ENCODE measurements around the gene ARG2. TPM values are rescaled to one million over a fixed set of nuclear protein-coding genes. Genes with fewer than 3 reads are reported as not detected.

The ARG2 gene
- total RNA-seq, 1 experiment from 2014 or later = 17.6 TPM

DNA sequence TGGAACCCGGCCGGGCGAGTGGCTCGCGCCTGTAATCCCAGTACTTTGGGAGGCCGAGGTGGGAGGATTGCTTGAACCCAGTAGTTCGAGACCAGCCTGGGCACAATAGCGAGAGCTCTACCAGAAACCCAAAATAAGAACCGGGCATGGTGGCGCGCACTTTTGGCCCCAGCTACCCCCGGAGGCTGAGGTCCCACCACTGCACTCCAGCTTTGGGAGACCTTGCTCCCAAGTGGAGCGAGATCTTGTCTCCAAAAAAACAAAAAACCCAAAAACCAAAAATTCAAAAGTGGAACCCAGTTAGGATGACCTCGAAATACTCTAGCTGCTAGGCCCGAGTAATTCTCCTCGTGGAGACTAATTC, 55.5 kb downstream of the ARG2 start:
- CTCF ChIA-PET = interaction anchor here (0.5 to 9.3 kb wide), 7 partner anchors 7 to 75 kb away, joined by 3 to 53 read pairs (median 3); partner anchors contain the start of genes PIGH and RDH12
- intact Hi-C loops (cut with micrococcal nuclease) = loop anchor here (2.0 kb wide), 1 partner anchor 30 kb away; no protein-coding TSS in a partner anchor
- Mint-ChIP-seq H3K27me3 (ENCODE audit: insufficient read depth, unreplicated experiment) (no peaks in the 10 kb centered on the region), H3K9me3 (ENCODE audit: unreplicated experiment) (no peaks in the 10 kb centered on the region), H3K27ac (ENCODE audit: low read depth, unreplicated experiment) (no peak overlapping the region), H3K36me3 (ENCODE audit: insufficient read depth, unreplicated experiment) (peaks cover 16% of the 10 kb centered on the region), H3K4me3 (ENCODE audit: unreplicated experiment) (peak overlapping the region; percentile 86), H3K4me1 (ENCODE audit: insufficient read depth, unreplicated experiment) (peaks cover 24% of the 10 kb centered on the region)
- TF ChIP-seq, protein P1, sequence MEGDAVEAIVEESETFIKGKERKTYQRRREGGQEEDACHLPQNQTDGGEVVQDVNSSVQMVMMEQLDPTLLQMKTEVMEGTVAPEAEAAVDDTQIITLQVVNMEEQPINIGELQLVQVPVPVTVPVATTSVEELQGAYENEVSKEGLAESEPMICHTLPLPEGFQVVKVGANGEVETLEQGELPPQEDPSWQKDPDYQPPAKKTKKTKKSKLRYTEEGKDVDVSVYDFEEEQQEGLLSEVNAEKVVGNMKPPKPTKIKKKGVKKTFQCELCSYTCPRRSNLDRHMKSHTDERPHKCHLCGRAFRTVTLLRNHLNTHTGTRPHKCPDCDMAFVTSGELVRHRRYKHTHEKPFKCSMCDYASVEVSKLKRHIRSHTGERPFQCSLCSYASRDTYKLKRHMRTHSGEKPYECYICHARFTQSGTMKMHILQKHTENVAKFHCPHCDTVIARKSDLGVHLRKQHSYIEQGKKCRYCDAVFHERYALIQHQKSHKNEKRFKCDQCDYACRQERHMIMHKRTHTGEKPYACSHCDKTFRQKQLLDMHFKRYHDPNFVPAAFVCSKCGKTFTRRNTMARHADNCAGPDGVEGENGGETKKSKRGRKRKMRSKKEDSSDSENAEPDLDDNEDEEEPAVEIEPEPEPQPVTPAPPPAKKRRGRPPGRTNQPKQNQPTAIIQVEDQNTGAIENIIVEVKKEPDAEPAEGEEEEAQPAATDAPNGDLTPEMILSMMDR (IDR thresholded peaks at IDR 0.05; ENCODE audit: unreplicated experiment) = no peak
- POLR2A ChIA-PET = interaction anchor here (0.7 to 6.1 kb wide), 11 partner anchors 11 to 1028 kb away, joined by 3 to 85 read pairs (median 5); partner anchors contain the start of genes PIGH and RDH11
- BruUV-seq (replicated peaks) = TSS peak; percentile 64
- DNase-seq (ENCODE audit: unreplicated experiment) = no peak

DNA sequence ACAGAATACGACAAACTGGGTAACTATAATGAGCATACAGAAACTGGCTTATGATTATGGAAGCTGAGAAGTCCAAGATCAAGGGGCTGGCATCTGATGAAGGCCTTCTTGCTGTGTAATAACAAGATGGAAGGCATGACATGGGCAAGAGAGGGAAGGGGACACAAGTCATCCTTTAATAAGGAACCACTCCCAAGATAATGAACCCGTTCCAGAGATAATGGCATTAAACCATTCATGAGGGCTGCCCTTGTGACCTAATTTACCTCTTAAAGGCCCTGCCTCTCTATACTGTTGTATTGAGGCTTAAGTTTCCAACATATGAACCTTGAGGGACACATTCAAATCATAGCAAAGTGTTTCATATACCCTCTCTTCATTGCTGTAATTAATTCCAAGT, 59.3 kb downstream of the ARG2 start:
- Mint-ChIP-seq H3K4me3 (ENCODE audit: unreplicated experiment) (no peak overlapping the region), H3K9me3 (ENCODE audit: unreplicated experiment) (no peaks in the 10 kb centered on the region), H3K4me1 (ENCODE audit: insufficient read depth, unreplicated experiment) (peaks cover 16% of the 10 kb centered on the region), H3K27me3 (ENCODE audit: insufficient read depth, unreplicated experiment) (no peaks in the 10 kb centered on the region), H3K36me3 (ENCODE audit: insufficient read depth, unreplicated experiment) (peaks cover 36% of the 10 kb centered on the region), H3K27ac (ENCODE audit: low read depth, unreplicated experiment) (no peak overlapping the region)
- BruUV-seq (replicated peaks) = no TSS peak
- intact Hi-C loops (cut with micrococcal nuclease) = no loop called here
- ChIA-PET CTCF (interaction anchor here (0.6 to 0.8 kb wide), 3 partner anchors 12 to 21 kb away, joined by 3 read pairs; no protein-coding TSS in a partner anchor), POLR2A (interaction anchor here (1.6 kb wide), 1 partner anchor 34 kb away, joined by 3 read pairs; no protein-coding TSS in a partner anchor)
- no peak for DNase-seq (ENCODE audit: unreplicated experiment)
- TF ChIP-seq, protein P1 (IDR thresholded peaks at IDR 0.05; ENCODE audit: unreplicated experiment) = no peak

DNA sequence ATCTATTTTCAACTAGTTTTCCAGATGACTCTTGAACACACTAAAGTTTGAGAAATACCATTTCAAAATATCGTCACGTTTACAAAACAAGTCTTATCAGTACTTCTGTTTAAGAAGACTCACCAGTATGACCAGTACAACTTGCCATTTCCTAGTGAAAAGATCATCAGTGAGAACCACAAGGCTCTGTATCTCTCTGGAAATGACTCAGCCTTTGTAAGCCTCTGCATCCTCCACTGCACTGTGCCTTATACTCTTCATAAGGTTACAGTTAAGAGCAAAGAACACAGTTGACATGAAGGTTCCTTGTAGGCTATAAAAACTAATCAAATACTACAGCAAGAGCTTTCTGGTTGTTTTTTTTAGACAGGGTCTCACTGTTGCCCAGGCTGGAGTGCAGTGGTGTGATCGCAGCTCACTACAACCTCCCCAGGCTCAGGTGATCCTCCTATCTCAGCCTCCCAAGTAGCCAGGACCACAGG, 60.4 kb downstream of the ARG2 start:
- Mint-ChIP-seq H3K36me3 (ENCODE audit: insufficient read depth, unreplicated experiment) (peaks cover 48% of the 10 kb centered on the region), H3K4me3 (ENCODE audit: unreplicated experiment) (no peak overlapping the region), H3K27me3 (ENCODE audit: insufficient read depth, unreplicated experiment) (no peaks in the 10 kb centered on the region), H3K27ac (ENCODE audit: low read depth, unreplicated experiment) (no peak overlapping the region), H3K4me1 (ENCODE audit: insufficient read depth, unreplicated experiment) (peaks cover 17% of the 10 kb centered on the region), H3K9me3 (ENCODE audit: unreplicated experiment) (no peaks in the 10 kb centered on the region)
- TF ChIP-seq, protein P1 (IDR thresholded peaks at IDR 0.05; ENCODE audit: unreplicated experiment) = no peak
- DNase-seq (ENCODE audit: unreplicated experiment) = no peak
- POLR2A ChIA-PET = interaction anchor here (0.6 kb wide), 1 partner anchor 90 kb away, joined by 3 read pairs; no protein-coding TSS in a partner anchor
- CTCF ChIA-PET = interaction anchor here (1.0 to 1.3 kb wide), 2 partner anchors 24 to 154 kb away, joined by 3 to 5 read pairs; no protein-coding TSS in a partner anchor
- intact Hi-C loops (cut with micrococcal nuclease) = no loop called here
- no TSS peak for BruUV-seq (replicated peaks)

DNA sequence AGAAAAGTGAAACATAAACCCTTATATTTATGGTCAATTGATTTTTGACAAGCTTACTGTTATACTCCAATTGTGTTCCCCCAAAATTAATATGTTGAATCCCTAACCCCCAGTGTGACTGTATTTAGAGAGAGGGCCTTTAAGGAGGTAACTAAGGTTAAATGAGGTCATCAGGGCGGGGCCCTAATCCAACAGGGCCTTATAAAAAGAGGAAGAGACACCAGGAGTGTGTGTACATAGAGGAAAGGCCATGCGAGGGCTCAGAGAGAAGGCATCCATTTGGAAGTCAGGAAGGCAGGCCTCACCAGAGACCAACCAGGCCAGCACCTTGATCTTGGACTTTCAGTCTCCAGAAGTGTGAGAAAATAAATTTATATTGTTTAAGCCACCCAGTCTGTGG, 61.2 kb downstream of the ARG2 start:
- TF ChIP-seq, protein P1 (IDR thresholded peaks at IDR 0.05; ENCODE audit: unreplicated experiment) = no peak
- BruUV-seq (replicated peaks) = no TSS peak
- Mint-ChIP-seq H3K9me3 (ENCODE audit: unreplicated experiment) (no peaks in the 10 kb centered on the region), H3K4me1 (ENCODE audit: insufficient read depth, unreplicated experiment) (peaks cover 17% of the 10 kb centered on the region), H3K27me3 (ENCODE audit: insufficient read depth, unreplicated experiment) (no peaks in the 10 kb centered on the region), H3K36me3 (ENCODE audit: insufficient read depth, unreplicated experiment) (peaks cover 56% of the 10 kb centered on the region), H3K27ac (ENCODE audit: low read depth, unreplicated experiment) (no peak overlapping the region), H3K4me3 (ENCODE audit: unreplicated experiment) (no peak overlapping the region)
- ChIA-PET CTCF (interaction anchor here (1.0 to 1.3 kb wide), 2 partner anchors 23 to 154 kb away, joined by 3 to 5 read pairs; no protein-coding TSS in a partner anchor), POLR2A (interaction anchor here (0.6 kb wide), 1 partner anchor 91 kb away, joined by 3 read pairs; no protein-coding TSS in a partner anchor)
- DNase-seq (ENCODE audit: unreplicated experiment) = no peak
- intact Hi-C loops (cut with micrococcal nuclease) = no loop called here

Data from MCF 10A (cell line).